SU-DHL-6 (cell line): ENCODE measurements around the gene COL24A1.
"Not testable (repeated sequence)": the region's sequence is repeated elsewhere in the genome, so short reads cannot be mapped to it uniquely, and the experiment has no call there.

ENCODE experiments used
- H2AFZ ChIP-seq: fragments of 200-600 bp; sonication (generic); 2 replicates; pipeline ENCODE4 v1.6.1; 2014; ENCODE audit warnings: low read depth, mild to moderate bottlenecking, moderate library complexity, mixed read lengths, antibody characterized with exemption, low read length; ENCODE audit not compliant: severe bottlenecking
- H3F3A ChIP-seq: fragments of 200-600 bp; shearing (Covaris generic); 2 replicates; pipeline ENCODE4 v1.6.0; 2016; ENCODE audit warnings: antibody characterized with exemption, mild to moderate bottlenecking; ENCODE audit not compliant: insufficient read depth
- H3K27ac ChIP-seq: fragments of 200-600 bp; sonication (generic); 2 replicates; pipeline ENCODE4 v1.5.1; 2016; ENCODE audit warnings: low read depth, mild to moderate bottlenecking, low read length, moderate library complexity, mixed read lengths
- H3K27me3 ChIP-seq: fragments of 200-600 bp; sonication (generic), shearing (Covaris generic); 2 replicates; pipeline ENCODE4 v1.6.0; 2014; ENCODE audit warnings: mild to moderate bottlenecking, low read length
- H3K36me3 ChIP-seq: fragments of 200-600 bp; sonication (generic); 2 replicates; pipeline ENCODE4 v1.6.1; 2014; ENCODE audit warnings: mild to moderate bottlenecking, low read length, mixed read lengths
- H3K4me2 ChIP-seq: fragments of 300-600, 200-600 bp; shearing (Covaris generic), sonication (generic); 2 replicates; pipeline ENCODE4 v1.6.0; 2014; ENCODE audit warnings: low read length, low read depth, mild to moderate bottlenecking; ENCODE audit not compliant: poor library complexity, severe bottlenecking
- H3K4me3 ChIP-seq: fragments of 200-600 bp; sonication (generic); 2 replicates; pipeline ENCODE4 v1.5.1; 2014; ENCODE audit warnings: antibody characterized with exemption, low read length, mild to moderate bottlenecking, mixed read lengths; ENCODE audit not compliant: insufficient read depth, poor library complexity, severe bottlenecking
- H3K79me2 ChIP-seq: fragments of 200-600 bp; sonication (generic); 2 replicates; pipeline ENCODE4 v1.6.1; 2014; ENCODE audit warnings: mild to moderate bottlenecking, low read length, moderate library complexity; ENCODE audit not compliant: insufficient read depth
- H3K9ac ChIP-seq: fragments of 200-600 bp; sonication (generic); 2 replicates; pipeline ENCODE4 v1.7.0; 2014; ENCODE audit warnings: mild to moderate bottlenecking, low read length
- H3K9me2 ChIP-seq: fragments of 200-600 bp; sonication (generic); replicated peaks from 2 replicates; pipeline ENCODE4 v1.6.1; 2014; ENCODE audit warnings: low read length; ENCODE audit not compliant: insufficient read depth
- H3K9me3 ChIP-seq: fragments of 200-600 bp; sonication (generic); 2 replicates; pipeline ENCODE4 v1.6.1; 2014; ENCODE audit warnings: low read length, mixed read lengths; ENCODE audit not compliant: insufficient read depth
- H4K20me1 ChIP-seq: fragments of 200-600 bp; sonication (generic); 2 replicates; pipeline ENCODE4 v1.6.1; 2014; ENCODE audit warnings: low read depth, mild to moderate bottlenecking, antibody characterized with exemption, low read length, moderate library complexity, mixed read lengths
- CTCF ChIP-seq: fragments of 200-600 bp; sonication (generic); IDR thresholded peaks from one replicate; pipeline ENCODE4 v1.5.1; 2017; ENCODE audit warnings: antibody characterized with exemption, mild to moderate bottlenecking, low read length, moderate library complexity; ENCODE audit not compliant: insufficient read depth, poor library complexity, severe bottlenecking
- EZH2phosphoT487 ChIP-seq: fragments of 200-600 bp; sonication (generic), shearing (Covaris generic); conservative IDR thresholded peaks from 2 replicates; pipeline ENCODE4 v1.6.1; 2018; ENCODE audit warnings: mild to moderate bottlenecking, antibody characterized with exemption, low read length, moderate library complexity, mixed read lengths

The COL24A1 gene

DNA sequence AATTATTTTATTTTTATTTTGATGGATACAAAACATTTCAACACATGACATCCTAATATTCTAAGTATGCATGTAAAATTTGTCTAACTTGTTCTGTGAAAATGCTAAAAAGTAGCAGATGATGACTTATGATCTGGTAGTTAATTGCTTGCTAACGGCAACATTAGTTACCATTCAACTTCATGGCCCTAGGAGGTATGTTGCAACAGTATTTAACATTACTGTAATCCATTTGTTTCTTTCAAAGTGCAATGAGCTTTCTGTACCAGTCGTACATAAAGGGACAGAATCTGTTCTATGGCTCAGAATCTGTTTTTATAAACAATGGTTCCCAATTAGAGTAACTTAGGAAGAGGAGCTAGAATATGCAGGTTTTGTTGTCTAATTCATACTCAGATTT, 356.8 kb downstream of the COL24A1 start:
- no peaks in the 10 kb centered on the region for H3F3A ChIP-seq
- TF ChIP-seq EZH2phosphoT487 = no peak
- no peak for TF ChIP-seq CTCF

GRCh38 chr1:85798419-85798818, 358.2 kb downstream of the COL24A1 start:
- no peaks in the 10 kb centered on the region for H3F3A ChIP-seq
- no peaks in the 10 kb centered on the region for H3K36me3 ChIP-seq
- no peak for TF ChIP-seq EZH2phosphoT487
- no peak for TF ChIP-seq CTCF
- no peak overlapping the region for H3K9ac ChIP-seq
- H3K79me2 ChIP-seq = no peaks in the 10 kb centered on the region
- no peak overlapping the region for H2AFZ ChIP-seq
- H3K9me3 ChIP-seq = no peaks in the 10 kb centered on the region
- H3K4me2 ChIP-seq = no peak overlapping the region
- H3K4me3 ChIP-seq = no peak overlapping the region
- H3K27me3 ChIP-seq = no peaks in the 10 kb centered on the region
- H3K27ac ChIP-seq = no peak overlapping the region
- H4K20me1 ChIP-seq = no peaks in the 10 kb centered on the region
- H3K9me2 ChIP-seq = no peaks in the 10 kb centered on the region

More for the DNA sequence above, 356.8 kb downstream of the COL24A1 start:
- H3K27ac ChIP-seq = no peak overlapping the region
- no peaks in the 10 kb centered on the region for H3K79me2 ChIP-seq
- no peaks in the 10 kb centered on the region for H3K36me3 ChIP-seq
- H3K9me3 ChIP-seq = no peaks in the 10 kb centered on the region
- no peak overlapping the region for H3K4me3 ChIP-seq
- H3K27me3 ChIP-seq = no peaks in the 10 kb centered on the region
- H3K9me2 ChIP-seq = no peaks in the 10 kb centered on the region
- no peak overlapping the region for H3K9ac ChIP-seq
- H2AFZ ChIP-seq = no peak overlapping the region
- H3K4me2 ChIP-seq = no peak overlapping the region
- no peaks in the 10 kb centered on the region for H4K20me1 ChIP-seq

DNA sequence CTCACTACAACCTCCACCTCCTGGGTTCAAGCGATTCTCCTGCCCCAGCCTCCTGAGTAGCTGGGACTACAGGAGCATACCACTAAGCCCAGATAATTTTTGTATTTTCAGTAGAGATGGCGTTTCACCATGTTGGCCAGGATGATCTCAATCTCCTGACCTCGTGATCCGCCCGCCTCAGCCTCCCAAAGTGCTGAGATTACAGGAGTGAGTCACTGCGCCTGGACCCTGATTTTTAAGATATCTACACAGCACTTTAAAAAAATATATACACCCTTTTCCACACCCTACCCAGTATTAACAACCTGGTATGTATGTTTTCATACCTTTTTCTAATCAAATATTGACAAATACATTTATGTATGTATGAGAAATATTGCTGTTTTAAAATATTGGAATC, 379.6 kb downstream of the COL24A1 start:
- H3K27ac ChIP-seq, H2AFZ ChIP-seq, H3K9me2 ChIP-seq, H3K27me3 ChIP-seq, H3F3A ChIP-seq, H3K4me3 ChIP-seq, H3K9me3 ChIP-seq, H4K20me1 ChIP-seq, H3K36me3 ChIP-seq, H3K4me2 ChIP-seq, H3K9ac ChIP-seq, H3K79me2 ChIP-seq: not testable (repeated sequence)

GRCh38 chr1:85762804-85763203, 393.8 kb downstream of the COL24A1 start:
- H3K27me3 ChIP-seq = no peaks in the 10 kb centered on the region
- H3K4me3 ChIP-seq = no peak overlapping the region
- H4K20me1 ChIP-seq = no peaks in the 10 kb centered on the region
- no peaks in the 10 kb centered on the region for H3F3A ChIP-seq
- no peaks in the 10 kb centered on the region for H3K9me3 ChIP-seq
- H3K4me2 ChIP-seq = no peak overlapping the region
- H3K27ac ChIP-seq = no peak overlapping the region
- no peaks in the 10 kb centered on the region for H3K79me2 ChIP-seq
- H2AFZ ChIP-seq = peak overlapping the region; percentile 13
- H3K36me3 ChIP-seq = no peaks in the 10 kb centered on the region
- H3K9ac ChIP-seq = no peak overlapping the region
- no peaks in the 10 kb centered on the region for H3K9me2 ChIP-seq
- TF ChIP-seq EZH2phosphoT487 = no peak
- TF ChIP-seq CTCF = no peak
